Embryonic facial prominence (tissue), 1 donor: ENCODE data around the gene DEDD2.
A peak's percentile ranks its signal among the peaks of the same experiment; 100 is the strongest.
"Not testable (repeated sequence)": the region's sequence is repeated elsewhere in the genome, so short reads cannot be mapped to it uniquely, and the experiment has no call there.

Source experiments
- DNase-seq: peaks from one replicate; pipeline ENCODE4 v3.0.0-alpha.2; 2016; ENCODE audit errors: extremely low spot score

The DEDD2 gene

GRCh38 chr19:42217520-42218437 is at the start of gene DEDD2:
DEDD2 (minus strand) TSS chr19:42217677; CDS start chr19:42217007, 670 bp downstream.
- DNase-seq = peak; percentile 85

- DNase-seq = not testable (repeated sequence)
These were observed 49.6 kb upstream of the DEDD2 start for GRCh38 chr19:42266928-42267603.

- not testable (repeated sequence) for DNase-seq
These were observed 48.6 kb upstream of the DEDD2 start for GRCh38 chr19:42266105-42266504.

GRCh38 chr19:42261763-42262162 is 44.3 kb upstream of the DEDD2 start:
- no peak for DNase-seq

- not testable (repeated sequence) for DNase-seq
These were observed 40.4 kb upstream of the DEDD2 start for GRCh38 chr19:42257842-42258241.

GRCh38 chr19:42255766-42256745 is 38.6 kb upstream of the DEDD2 start:
- peak; percentile 5 for DNase-seq

GRCh38 chr19:42254850-42255765 is 37.6 kb upstream of the DEDD2 start, which contains the start of gene ERF:
ERF (minus strand) TSS chr19:42255128; CDS start chr19:42254999, 129 bp downstream.
- DNase-seq = peak; percentile 88

GRCh38 chr19:42254089-42254849 is 36.8 kb upstream of the DEDD2 start:
- DNase-seq = peak; percentile 55

- DNase-seq = peak; percentile 47
These were observed 36.0 kb upstream of the DEDD2 start for GRCh38 chr19:42253245-42254088.

GRCh38 chr19:42252365-42253244 is 35.1 kb upstream of the DEDD2 start:
- DNase-seq = peak; percentile 62

GRCh38 chr19:42251572-42252358 is 34.3 kb upstream of the DEDD2 start:
- DNase-seq = no peak

GRCh38 chr19:42250666-42251531 is 33.4 kb upstream of the DEDD2 start:
- DNase-seq = peak; percentile 5

GRCh38 chr19:42250183-42250665 is 32.7 kb upstream of the DEDD2 start:
- no peak for DNase-seq

- DNase-seq = no peak
These were observed 32.3 kb upstream of the DEDD2 start for GRCh38 chr19:42249769-42250168.

- DNase-seq = peak; percentile 4
These were observed 31.8 kb upstream of the DEDD2 start for GRCh38 chr19:42249149-42249750.
